GM18499 (cell line): ENCODE measurements around the gene MYO1D.

ENCODE experiments used
- ATAC-seq: cut with Tn5 transposase; IDR thresholded peaks from one replicate; pipeline ENCODE4 v1.9.1; 2021; ENCODE audit warnings: moderate number of reproducible peaks; ENCODE audit not compliant: insufficient read depth, unreplicated experiment

The MYO1D gene

DNA sequence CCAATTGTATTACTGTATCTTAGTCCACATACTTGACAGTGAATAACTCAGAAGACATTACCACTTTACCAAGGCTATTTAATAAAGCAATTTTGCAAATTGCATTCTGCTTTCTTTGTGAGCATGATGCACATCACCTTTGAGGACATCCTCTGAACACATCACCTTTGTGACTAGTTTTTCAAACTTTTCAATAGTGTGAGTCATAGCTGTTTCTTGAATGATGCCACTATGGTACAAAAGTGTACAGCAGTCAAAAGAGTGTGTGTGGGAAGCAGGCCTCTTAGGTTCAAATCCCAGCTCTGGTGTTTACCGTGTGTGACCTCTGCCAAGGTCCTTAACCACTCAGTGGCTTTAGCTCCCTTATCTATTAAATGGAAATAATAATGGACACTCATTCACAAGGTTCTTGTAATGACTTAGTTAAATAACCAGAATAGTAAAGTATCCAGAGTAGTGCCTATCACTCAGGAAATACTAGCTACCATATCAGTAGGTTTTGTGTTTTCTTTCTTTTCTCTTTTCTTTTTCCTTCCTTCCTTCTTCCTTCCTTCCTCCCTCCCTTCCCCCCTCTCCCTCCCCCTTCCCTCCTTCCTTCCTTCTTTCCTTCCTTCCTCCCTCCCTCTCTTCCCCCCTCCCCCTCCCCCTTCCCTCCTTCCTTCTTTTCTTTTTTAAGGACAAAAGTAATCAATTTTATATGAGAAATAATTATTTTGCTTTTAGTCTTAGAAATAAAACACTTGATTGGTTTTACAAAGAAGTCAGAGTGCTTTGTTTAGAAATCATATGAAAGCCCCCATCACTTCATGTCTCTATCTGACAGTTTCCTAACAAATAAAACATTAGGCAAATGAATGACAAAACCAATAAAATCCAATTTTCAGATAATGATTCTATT, 178.9 kb downstream of the MYO1D start:
- no peak for ATAC-seq

DNA sequence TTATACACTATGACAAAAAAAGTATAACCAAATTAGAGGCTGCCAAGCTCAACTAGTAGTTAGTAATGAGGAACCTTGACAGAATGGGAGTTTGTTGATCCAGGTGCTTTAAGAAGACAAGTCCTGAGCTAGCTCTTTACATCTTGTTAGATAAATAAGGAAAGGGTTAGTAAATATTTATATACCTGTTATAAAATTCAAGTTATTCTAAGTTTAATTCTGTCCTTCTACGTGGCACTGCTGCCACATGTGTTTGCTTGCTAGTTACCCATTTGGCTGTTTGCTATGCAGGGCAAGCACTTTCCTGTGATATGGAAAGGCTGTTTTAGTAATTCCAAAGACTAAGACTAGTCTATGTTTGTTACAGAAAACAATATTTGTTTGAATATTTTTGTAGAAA, 180.5 kb downstream of the MYO1D start:
- no peak for ATAC-seq

GRCh38 chr17:32695864-32696263, 181.1 kb downstream of the MYO1D start:
- no peak for ATAC-seq

DNA sequence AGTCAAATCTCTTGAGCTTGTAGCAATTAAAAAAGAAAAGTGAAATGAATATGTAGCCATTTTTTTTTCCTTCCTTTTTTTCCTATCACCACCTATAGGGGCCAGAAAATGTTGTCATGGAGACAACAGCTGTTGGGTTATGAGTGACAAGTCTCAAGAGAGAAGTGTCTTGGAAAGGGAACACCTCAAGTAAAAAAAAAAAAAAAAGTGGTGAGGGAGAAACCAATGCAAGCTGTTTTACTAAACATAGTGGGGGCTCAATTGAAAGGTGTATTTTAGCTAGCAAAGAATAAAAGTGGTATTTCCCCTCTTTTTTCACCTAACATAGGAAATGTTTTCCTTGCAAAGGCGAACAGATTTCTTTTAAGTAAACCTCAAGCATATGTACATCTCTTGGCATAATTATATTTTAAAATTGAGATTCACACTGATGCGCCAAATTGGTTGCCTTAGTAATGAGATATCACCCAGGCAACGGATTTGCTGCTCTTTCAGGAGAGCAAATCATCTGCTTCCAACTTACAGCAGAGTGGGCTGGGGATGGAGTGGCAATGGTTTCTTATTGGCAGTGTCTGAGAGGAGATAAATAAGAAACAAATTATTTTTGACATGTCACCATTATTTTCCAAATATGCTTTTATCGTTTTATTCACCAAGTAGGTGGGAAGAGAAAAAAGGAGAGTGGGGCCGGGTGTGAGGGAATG, 183.6 kb downstream of the MYO1D start:
- ATAC-seq = no peak

DNA sequence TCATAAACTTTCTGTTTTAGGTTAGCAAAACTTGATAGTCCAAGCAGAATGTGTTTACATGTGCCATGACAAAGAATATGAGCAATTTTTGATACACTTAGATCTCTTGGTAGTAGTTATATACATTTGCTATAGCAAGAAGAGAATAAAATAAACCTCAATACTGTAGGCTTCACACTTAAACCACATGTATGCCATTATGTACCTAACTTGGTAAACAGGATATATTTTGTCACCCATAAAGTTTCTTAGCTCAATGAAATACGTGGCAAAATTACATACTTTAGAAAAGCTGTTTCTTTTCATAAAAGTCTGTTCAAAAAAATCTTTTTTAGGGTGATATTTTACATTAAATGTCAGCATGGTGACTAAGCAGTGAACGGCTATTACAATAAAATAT, 184.7 kb downstream of the MYO1D start:
- ATAC-seq = no peak

- no peak for ATAC-seq
Measured at GRCh38 chr17:32689348-32689747, 187.6 kb downstream of the MYO1D start.

DNA sequence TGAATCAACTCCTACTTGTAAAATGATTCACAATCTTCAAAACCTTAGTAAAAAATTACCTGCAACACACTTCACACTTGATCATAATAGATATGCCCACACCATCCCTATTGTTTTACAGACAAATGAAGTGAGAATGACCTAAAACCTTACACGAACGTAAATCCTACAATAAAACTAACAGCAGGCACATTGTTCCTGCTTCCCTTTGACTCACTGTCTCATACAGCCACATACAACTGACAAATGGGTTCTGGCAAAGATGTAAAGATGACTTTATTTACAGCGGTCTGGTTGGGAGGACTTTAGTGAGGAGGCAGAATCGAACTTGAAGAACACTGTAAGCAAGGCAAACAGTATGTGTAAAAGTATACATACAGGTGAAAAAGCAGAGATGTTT, 188.7 kb downstream of the MYO1D start:
- ATAC-seq = no peak

DNA sequence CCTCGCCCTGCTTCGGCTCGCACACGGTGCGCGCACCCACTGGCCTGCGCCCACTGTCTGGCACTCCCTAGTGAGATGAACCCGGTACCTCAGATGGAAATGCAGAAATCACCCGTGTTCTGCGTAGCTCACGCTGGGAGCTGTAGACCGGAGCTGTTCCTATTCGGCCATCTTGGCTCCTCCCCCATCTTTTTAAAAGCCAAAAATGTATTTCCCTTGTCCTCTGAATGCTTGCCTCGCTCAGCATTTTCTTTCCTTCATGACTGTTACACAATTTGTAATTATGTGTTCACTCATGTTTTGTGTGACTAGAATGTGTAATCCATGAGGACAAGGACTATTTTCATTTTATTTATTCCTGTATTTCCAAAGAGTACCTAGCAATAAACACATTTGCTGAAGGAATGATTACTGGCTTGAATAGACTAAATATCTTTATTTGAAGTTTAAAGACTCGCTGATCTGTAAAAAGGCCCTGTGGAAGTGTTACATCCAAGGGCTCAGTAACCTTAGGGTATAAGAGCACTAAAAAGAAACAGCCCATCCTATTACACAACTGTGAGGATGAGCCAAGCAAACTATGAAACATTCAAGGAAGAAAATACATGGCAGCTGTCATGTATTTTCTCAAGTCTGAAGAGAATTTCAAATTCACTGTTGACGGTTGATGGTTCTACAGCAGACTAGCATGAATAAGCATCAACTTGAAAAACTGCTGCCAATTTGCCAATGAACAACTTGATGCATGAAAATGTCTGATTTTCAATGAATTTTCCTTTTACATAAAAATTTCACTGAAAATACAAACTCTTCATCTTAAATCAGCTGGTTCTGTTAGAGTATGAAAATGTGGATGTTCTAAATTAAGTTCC, 192.6 kb downstream of the MYO1D start:
- no peak for ATAC-seq

DNA sequence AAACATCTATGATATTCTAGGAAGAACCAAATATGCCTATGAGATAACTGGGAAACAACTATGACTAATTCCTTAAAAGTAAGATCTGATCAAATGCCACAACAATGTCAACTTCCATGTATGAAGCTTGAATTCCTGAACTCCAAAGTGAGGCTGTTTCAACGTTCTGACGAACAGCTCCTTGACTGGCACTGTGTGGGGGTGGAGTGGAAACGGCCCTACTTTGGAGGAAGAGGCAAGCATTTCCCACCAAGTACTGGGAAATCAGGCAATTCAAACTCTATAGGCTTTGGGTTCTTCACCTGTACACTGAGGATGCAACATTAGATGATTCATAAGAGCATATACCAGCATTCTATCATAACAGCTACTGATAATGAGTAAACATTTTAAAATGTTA, 203.0 kb downstream of the MYO1D start:
- ATAC-seq = no peak

- no peak for ATAC-seq
Measured at GRCh38 chr17:32672711-32673110, 204.2 kb downstream of the MYO1D start.

DNA sequence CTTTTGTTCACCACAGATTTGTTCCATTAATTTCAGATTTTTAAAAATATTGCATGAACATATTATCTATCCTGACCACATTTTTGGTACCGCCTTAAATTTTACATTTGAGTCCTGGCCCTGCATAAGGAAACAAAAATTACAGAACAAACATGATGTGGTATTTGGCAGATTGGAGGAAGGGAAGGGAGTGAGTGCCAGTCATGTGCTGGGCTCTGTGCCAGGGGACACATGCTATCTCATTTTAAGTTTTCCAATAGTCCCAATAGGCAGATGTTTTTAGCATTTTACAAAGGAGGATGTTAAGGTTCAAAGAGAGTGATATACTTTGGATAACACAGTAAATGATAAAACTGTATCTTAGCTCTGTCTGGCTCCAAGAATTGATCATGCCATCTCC, 205.0 kb downstream of the MYO1D start:
- no peak for ATAC-seq

GRCh38 chr17:32664936-32665583, 211.9 kb downstream of the MYO1D start:
- no peak for ATAC-seq

- no peak for ATAC-seq
Measured at GRCh38 chr17:32660496-32660985, 216.4 kb downstream of the MYO1D start.

DNA sequence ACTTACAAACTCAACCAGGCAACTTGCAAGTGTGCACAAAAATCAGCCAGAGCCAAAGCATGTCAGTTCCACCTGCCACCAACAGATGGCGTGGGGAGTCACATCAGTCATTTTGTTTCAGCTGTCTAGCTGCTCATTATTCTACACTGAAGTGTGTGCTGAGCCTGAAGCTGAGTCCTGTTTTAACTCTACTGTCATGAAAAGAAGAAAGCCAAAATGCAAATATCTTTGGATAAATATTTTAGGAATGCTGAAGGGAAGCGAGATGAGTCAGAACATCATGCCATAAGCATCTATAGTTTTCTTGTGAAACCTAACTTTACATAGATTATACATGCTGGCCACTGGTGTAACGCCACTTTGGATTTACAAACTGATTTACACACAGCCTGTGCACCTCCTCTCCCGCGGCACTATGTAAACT, 217.5 kb downstream of the MYO1D start:
- ATAC-seq = no peak

- ATAC-seq = no peak
Measured at GRCh38 chr17:32658470-32659418, 218.2 kb downstream of the MYO1D start.

DNA sequence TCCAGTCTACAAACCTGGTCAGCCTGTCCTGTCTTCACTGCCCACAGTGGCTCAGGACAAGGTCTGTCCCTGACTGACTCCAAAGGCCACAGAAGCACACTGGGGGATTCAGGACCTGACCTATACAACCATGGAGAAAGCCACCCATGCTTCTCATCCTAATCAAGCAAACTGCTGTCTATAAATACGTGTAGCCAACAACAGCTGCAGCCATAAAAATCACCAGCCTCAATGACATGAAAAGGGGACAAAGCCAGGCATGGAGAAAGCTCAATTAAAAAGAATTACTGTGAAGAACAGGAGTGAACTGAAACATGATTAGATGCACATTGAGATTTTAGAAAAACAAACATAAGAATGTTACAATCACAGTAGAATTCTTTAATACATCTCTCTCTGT, 220.0 kb downstream of the MYO1D start:
- ATAC-seq = no peak

DNA sequence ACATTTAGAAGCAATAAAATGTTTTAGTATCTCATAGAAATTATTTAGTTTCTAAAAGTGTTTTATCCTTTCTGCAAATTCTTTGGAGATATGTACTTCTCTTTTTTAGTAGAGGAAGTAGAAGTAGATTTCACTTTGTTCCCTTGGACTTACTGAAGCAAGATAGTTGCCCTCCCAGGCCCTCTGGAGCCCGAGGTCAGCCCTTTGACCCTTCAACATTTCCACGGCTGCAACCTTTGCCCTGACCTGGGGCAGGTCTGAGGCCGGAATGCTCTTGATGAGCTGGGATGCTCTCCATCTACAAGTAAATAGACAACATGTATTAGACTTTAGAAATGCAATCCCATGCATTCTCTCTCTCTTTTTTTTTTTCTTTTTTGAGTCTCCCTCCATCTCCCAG, 222.6 kb downstream of the MYO1D start:
- no peak for ATAC-seq

- ATAC-seq = no peak
Measured at GRCh38 chr17:32651084-32651483, 225.8 kb downstream of the MYO1D start.

DNA sequence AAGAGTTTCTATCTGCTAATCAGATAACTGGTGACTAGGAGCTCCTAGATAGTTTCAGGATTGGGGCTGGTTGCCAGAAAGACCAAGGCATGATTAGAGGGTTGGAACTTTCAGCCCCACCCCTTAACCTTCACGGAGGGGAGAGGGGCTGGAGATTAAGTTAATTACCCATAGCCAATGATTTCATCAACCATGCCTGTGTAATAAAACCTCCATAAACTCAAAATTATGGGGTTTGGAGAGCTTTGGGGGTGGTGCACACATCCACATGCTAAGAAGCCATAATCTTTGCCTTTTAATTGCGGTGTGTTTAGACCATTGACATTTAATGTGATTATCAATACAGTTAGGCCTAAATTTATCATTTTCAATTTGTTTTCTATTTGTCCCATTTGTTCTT, 228.5 kb downstream of the MYO1D start:
- no peak for ATAC-seq
